Frontal cortex (tissue), 4 donors: ENCODE results near the gene TMEM255B. TPM values are rescaled to one million over a fixed set of nuclear protein-coding genes. Genes with fewer than 3 reads are reported as not detected.

Experiments
- DNase-seq, 2 donors: peaks; one replicate each; pipeline ENCODE4 v3.0.0; 2012; ENCODE audit warnings: low spot score in 2 of 2
- FAIRE-seq: peaks from 2 replicates; lab custom pipeline; 2012; peaks lifted over from hg19 to GRCh38; lab: Jason Lieb, UNC
- total RNA-seq: library from RNA; depleted of rRNA; stranded (reverse); fragments of >200 nt; gene quantifications from one replicate; pipeline ENCODE4 v1.2.3, GENCODE V29; 2014
- donor health status: control.
- donor health status: control.
- donor health status: control.

TMEM255B gene
- total RNA-seq, 1 donor from 2014 or later: not detected

- DNase-seq (no peak), FAIRE-seq (no peak)
Observed at GRCh38 chr13:113796211-113796963, 37.4 kb downstream of the TMEM255B start.

DNA sequence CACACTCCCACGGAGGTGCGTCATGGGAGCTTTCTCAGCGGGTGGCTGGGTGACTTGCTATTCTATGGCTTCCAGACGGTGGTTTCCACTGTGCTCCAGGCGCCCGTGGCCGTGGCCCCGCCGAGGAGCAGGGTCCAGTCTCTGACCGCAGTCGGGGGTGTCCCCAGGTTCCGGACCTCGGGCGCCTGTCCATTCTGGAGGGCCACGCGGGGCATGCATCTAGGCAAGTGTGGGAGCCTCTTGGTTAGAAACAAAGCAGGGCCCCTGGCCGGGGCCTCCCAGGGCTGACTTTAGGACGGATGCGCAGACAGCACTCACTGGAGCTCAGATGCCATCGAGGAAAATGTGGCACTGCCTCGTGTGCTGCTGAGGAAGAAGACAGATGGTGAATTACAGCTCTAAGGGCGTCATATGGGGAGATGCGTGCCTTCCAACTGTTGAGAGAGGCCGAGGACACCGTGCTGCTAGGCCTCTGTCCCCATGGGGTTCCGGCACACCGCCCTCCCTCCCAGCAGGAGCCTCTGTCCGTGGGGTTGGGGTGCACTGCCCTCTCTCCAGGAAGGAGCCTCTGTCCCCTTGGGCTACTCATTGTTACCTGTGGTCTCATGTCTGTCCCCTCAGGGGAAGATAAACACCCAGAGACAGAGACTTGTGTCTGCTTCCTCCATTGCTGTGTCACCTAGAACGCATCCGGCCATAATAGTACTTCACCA lies 38.1 kb downstream of the TMEM255B start:
- FAIRE-seq: no peak
- DNase-seq: no peak

DNA sequence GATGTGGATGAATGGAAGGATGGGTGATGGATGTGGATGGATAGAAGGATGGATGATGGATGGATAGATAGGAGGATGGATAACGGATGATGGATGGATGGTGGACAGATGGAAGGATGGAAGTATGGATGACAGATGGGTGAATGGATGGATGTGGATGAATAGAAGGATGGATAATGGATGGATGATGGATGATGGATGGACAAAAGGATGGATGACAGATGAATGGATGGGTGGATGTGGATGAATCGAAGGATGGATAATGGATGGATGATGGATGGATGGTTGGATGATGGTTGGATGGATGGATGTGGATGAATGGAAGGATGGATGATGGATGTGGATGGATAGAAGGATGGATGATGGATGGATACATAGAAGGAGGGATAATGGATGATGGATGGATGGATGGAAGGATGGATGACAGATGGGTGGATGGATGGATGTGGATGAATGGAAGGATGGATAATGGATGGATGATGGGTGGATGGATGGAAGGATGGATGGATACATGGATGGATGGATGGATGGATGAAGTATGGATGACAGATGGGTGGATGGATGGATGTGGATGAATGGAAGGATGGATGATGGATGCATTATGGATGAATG lies 39.3 kb downstream of the TMEM255B start:
- DNase-seq: no peak
- no peak for FAIRE-seq

- DNase-seq (no peak), FAIRE-seq (no peak)
Observed at GRCh38 chr13:113800576-113800926, 41.5 kb downstream of the TMEM255B start.

DNA sequence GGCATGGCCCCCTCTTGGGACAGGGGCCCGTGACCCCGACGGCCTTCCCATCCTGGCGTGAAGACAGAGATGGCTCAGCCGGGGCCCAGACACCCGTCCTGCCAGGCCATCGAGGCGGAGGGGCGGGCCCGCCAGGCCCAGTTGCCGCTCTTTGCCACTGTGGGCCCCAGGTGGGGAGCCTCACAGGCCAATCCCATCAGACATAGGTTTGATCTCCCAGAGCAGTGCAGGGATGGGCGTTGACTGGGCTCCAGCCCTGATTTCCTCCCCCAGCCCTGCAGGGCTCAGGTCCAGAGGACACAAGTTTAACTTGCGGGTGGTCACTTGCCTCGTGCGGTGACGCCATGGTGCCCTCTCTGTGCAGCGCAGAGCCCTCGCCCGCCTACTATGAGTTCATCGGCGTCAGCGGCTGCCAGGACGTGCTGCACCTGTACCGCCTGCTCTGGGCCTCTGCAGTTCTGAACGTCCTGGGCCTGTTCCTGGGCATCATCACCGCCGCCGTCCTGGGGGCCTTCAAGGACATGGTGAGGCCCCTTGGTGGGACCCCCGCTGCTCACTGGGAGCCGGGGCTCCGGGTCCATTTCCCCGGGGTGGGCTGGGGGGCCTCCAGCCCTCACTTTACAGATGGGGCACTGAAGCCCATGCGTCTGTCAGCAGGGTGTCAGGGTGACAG lies 42.4 kb downstream of the TMEM255B start:
- DNase-seq: no peak
- FAIRE-seq: no peak

- DNase-seq (no peak), FAIRE-seq (no peak)
Observed at GRCh38 chr13:113802090-113802531, 43.1 kb downstream of the TMEM255B start.

- no peak for DNase-seq
- FAIRE-seq: no peak
Observed at GRCh38 chr13:113802761-113803160, 43.7 kb downstream of the TMEM255B start.

DNA sequence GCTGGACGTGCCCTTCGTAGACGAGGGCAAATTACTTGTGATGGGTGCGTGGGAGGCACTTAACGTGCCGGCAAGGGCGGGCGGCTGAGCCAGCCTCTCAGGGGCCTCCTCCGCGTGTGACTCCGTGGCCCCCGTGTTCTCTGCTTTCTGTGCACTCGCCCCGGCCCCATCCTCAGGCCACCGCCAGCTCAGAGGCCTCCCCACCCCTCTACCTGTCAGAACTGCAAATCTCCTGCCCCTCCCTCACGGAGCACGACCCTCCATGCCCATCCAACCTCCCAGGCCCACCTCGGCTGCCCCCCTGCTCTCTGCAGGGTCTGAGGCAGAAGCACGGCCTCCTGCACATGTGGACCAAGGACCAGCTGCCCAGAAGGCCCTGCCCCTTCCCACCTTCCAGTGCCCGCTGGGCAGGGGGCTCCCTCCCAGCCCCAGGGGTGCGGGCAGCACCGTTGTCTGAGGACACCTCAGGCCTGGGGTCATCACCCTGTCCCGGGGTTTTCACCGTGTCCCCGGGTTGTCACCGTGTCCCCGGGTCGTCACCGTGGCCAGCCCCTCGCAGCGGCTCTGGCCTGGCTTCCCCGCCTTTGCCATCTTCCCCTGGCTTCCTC lies 44.5 kb downstream of the TMEM255B start:
- DNase-seq: no peak

GRCh38 chr13:113804017-113804702 lies 45.1 kb downstream of the TMEM255B start:
- no peak for DNase-seq
- no peak for FAIRE-seq

More for the DNA sequence above, 44.5 kb downstream of the TMEM255B start:
- FAIRE-seq: no peak

DNA sequence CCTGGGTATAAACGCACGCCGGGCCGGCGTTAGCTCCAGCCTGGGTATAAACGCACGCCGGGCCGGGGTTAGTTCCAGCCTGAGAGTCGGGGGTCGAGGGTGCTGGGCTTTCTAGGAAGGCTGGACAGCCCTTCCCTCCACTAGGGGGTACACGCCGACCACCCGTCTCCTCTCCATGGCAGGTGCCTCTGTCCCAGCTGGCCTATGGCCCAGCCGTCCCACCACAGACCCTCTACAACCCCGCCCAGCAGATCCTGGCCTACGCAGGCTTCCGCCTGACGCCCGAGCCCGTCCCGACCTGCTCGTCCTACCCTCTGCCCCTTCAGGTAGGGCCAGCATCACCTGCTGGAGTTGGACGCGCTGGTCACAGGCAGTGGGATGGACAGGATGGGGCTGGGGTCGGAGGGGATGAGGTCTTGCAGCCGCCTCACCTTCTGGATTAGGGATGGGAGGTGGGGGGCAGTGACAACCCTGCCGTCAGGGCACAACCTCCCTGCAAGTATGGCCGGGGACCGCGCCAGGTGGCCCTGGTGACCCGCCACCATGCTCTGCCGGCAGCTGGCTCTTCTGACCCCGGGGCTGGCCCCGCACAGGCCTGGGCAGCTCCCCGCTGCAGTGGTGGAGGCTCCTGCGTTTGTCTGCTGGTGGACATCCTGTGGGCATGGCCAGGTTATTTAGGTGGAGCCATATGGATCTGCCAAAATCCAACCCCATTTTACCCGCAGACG lies 45.8 kb downstream of the TMEM255B start:
- FAIRE-seq (no peak), DNase-seq (no peak)

DNA sequence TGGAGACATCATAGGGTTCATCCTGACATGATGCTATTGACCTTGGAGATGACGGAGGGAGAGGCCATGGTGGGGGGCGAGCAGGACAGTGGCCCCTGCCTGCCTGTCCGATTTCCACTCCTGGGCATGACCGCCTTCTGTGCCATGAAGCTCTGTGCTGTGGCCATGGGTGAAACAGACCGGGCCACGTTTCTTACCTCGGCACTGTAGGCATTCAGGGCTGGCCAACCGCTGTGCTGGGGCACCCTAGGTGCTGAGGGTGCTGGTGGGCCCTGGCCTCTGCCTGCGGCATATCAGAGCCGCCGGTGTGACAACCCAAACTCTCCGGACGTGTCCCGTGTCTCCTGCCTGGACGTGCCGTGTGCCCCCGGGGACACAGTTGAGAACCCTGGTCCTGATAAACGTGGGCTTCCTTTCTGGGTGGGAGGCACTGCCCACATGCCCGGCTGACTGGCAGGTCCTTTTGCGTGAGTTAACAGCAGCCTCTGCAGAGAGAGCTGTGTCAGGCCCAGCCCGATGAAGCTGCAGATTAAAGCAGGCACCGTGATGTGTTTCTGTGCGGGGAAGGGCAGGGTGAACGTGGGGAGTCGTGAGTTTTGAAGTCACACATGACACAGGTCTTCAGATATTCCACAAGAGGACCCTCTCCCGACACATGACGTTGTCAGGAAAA lies 46.5 kb downstream of the TMEM255B start:
- FAIRE-seq: no peak
- no peak for DNase-seq

GRCh38 chr13:113806104-113806471 lies 47.1 kb downstream of the TMEM255B start:
- FAIRE-seq: no peak
- no peak for DNase-seq

GRCh38 chr13:113806526-113806925 lies 47.5 kb downstream of the TMEM255B start:
- no peak for DNase-seq
- no peak for FAIRE-seq

- DNase-seq: no peak
- FAIRE-seq: no peak
Observed at GRCh38 chr13:113808058-113808834, 49.2 kb downstream of the TMEM255B start.

GRCh38 chr13:113809934-113810333 lies 50.9 kb downstream of the TMEM255B start:
- no peak for FAIRE-seq

DNA sequence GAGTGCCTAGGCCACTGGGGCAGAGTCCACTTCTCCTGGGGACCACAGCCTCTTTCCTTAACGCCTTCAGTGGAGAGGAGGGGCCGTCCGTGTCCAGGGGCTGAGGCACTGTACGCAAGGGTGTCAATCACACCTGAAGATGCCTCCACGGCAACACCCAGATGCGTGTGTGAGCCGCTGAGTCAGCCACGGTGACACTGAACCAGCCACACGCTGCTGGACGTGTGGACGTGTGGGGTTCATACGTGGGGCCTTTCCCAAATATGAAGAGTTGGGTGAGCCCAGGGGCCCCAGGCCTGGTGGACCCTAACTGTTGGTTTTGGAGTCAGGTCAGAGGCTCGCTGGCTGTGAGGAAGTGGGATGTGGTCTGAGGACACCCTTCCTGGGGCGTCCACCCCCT lies 51.6 kb downstream of the TMEM255B start:
- DNase-seq (no peak), FAIRE-seq (no peak)

More at GRCh38 chr13:113809934-113810333, 50.9 kb downstream of the TMEM255B start:
- DNase-seq: no peak

- FAIRE-seq (no peak), DNase-seq (no peak)
Observed at GRCh38 chr13:113811081-113811928, 52.3 kb downstream of the TMEM255B start.
